ENCODE measurements around the gene DNAH9.

DNAH9 gene

GRCh38 chr17:11618861-11619566, 20.7 kb downstream of the DNAH9 start:
- H3K79me2 ChIP-seq (ENCODE audit: insufficient read depth, low read length), result no peaks in the 10 kb centered on the region
- no peaks in the 10 kb centered on the region for H3K4me1 ChIP-seq (ENCODE audit: insufficient read depth, low read length)
- no peak overlapping the region for H3K4me3 ChIP-seq (ENCODE audit: low read depth in 1 of 2, low read length in 2 of 2)
- no peak overlapping the region for H2AFZ ChIP-seq (ENCODE audit: low read depth, low read length)
- H4K20me1 ChIP-seq (ENCODE audit: insufficient read depth, low read length), result no peaks in the 10 kb centered on the region
- no peaks in the 10 kb centered on the region for H3K27me3 ChIP-seq (ENCODE audit: insufficient read depth, low read length, poor library complexity)
- H3K9ac ChIP-seq (ENCODE audit: low read depth, low read length), result no peak overlapping the region
- H3K36me3 ChIP-seq (ENCODE audit: insufficient read depth, low read length), result no peaks in the 10 kb centered on the region
- no peaks in the 10 kb centered on the region for H3K9me3 ChIP-seq (ENCODE audit: insufficient read depth, low read length, severe bottlenecking)
- H3K4me2 ChIP-seq (ENCODE audit: insufficient read depth, low read length), result no peak overlapping the region
- no peak overlapping the region for H3K27ac ChIP-seq (ENCODE audit: low read length)
- no peak for DNase-seq
- TF ChIP-seq CTCF (IDR thresholded peaks at IDR 0.05; ENCODE audit: borderline replicate concordance, extremely low read depth, low read length, poor library complexity, severe bottlenecking) (no peak), EZH2 (IDR thresholded peaks at IDR 0.05; ENCODE audit: borderline replicate concordance, low read depth, low read length, severe bottlenecking) (no peak)
- no peak for ATAC-seq (ENCODE audit: insufficient read depth, low read depth)

- Histone ChIP-seq H3K79me2 (ENCODE audit: insufficient read depth, low read length) (no peaks in the 10 kb centered on the region), H3K9ac (ENCODE audit: low read depth, low read length) (no peak overlapping the region), H3K4me3 (ENCODE audit: low read depth in 1 of 2, low read length in 2 of 2) (no peak overlapping the region), H4K20me1 (ENCODE audit: insufficient read depth, low read length) (no peaks in the 10 kb centered on the region), H3K36me3 (ENCODE audit: insufficient read depth, low read length) (no peaks in the 10 kb centered on the region), H2AFZ (ENCODE audit: low read depth, low read length) (no peak overlapping the region), H3K27ac (ENCODE audit: low read length) (no peak overlapping the region), H3K27me3 (ENCODE audit: insufficient read depth, low read length, poor library complexity) (peaks cover 3% of the 10 kb centered on the region), H3K4me1 (ENCODE audit: insufficient read depth, low read length) (no peaks in the 10 kb centered on the region), H3K9me3 (ENCODE audit: insufficient read depth, low read length, severe bottlenecking) (no peaks in the 10 kb centered on the region), H3K4me2 (ENCODE audit: insufficient read depth, low read length) (no peak overlapping the region)
- no peak for TF ChIP-seq CTCF (IDR thresholded peaks at IDR 0.05; ENCODE audit: borderline replicate concordance, extremely low read depth, low read length, poor library complexity, severe bottlenecking)
- TF ChIP-seq EZH2 (IDR thresholded peaks at IDR 0.05; ENCODE audit: borderline replicate concordance, low read depth, low read length, severe bottlenecking), result no peak
- DNase-seq (no peak), ATAC-seq (ENCODE audit: insufficient read depth, low read depth) (no peak)
These were observed 24.2 kb downstream of the DNAH9 start for GRCh38 chr17:11622492-11622891.

- H3K4me1 ChIP-seq (ENCODE audit: insufficient read depth, low read length), result no peaks in the 10 kb centered on the region
- no peak for TF ChIP-seq CTCF (IDR thresholded peaks at IDR 0.05; ENCODE audit: borderline replicate concordance, extremely low read depth, low read length, poor library complexity, severe bottlenecking)
- TF ChIP-seq EZH2 (IDR thresholded peaks at IDR 0.05; ENCODE audit: borderline replicate concordance, low read depth, low read length, severe bottlenecking), result no peak
- H3K27me3 ChIP-seq (ENCODE audit: insufficient read depth, low read length, poor library complexity), result peaks cover 3% of the 10 kb centered on the region
- H3K4me2 ChIP-seq (ENCODE audit: insufficient read depth, low read length), result no peak overlapping the region
- H3K79me2 ChIP-seq (ENCODE audit: insufficient read depth, low read length), result no peaks in the 10 kb centered on the region
- no peaks in the 10 kb centered on the region for H4K20me1 ChIP-seq (ENCODE audit: insufficient read depth, low read length)
- H2AFZ ChIP-seq (ENCODE audit: low read depth, low read length), result no peak overlapping the region
- no peaks in the 10 kb centered on the region for H3K9me3 ChIP-seq (ENCODE audit: insufficient read depth, low read length, severe bottlenecking)
- DNase-seq (no peak), ATAC-seq (ENCODE audit: insufficient read depth, low read depth) (no peak)
- H3K9ac ChIP-seq (ENCODE audit: low read depth, low read length), result no peak overlapping the region
- H3K4me3 ChIP-seq (ENCODE audit: low read depth in 1 of 2, low read length in 2 of 2), result no peak overlapping the region
- no peak overlapping the region for H3K27ac ChIP-seq (ENCODE audit: low read length)
- H3K36me3 ChIP-seq (ENCODE audit: insufficient read depth, low read length), result no peaks in the 10 kb centered on the region
These were observed 26.7 kb downstream of the DNAH9 start for GRCh38 chr17:11624976-11625375.

All from DND-41 (cell line).